Activated CD4-positive, alpha-beta T cell treated with anti-CD3 and anti-CD28 coated beads, Interleukin-2, amount 10 ng/mL, durations not matched to agents 24 days and 14 days (primary cell): ENCODE results near the gene LTBP1. TPM values are rescaled to one million over a fixed set of nuclear protein-coding genes. Genes with fewer than 3 reads are reported as not detected.

ENCODE experiments used
- DNase-seq: peaks from one replicate; pipeline ENCODE4 v3.0.0; 2022
- H3K27ac Mint-ChIP-seq: one replicate; pipeline ENCODE4 v1.8.0; 2022; ENCODE audit warnings: mild to moderate bottlenecking, mixed read lengths
- H3K27me3 Mint-ChIP-seq: one replicate; pipeline ENCODE4 v1.8.0; 2022; ENCODE audit warnings: mixed read lengths
- H3K36me3 Mint-ChIP-seq: one replicate; pipeline ENCODE4 v1.8.0; 2022; ENCODE audit warnings: low read depth, mild to moderate bottlenecking, mixed read lengths
- H3K4me1 Mint-ChIP-seq: one replicate; pipeline ENCODE4 v1.8.0; 2021; ENCODE audit warnings: mixed read lengths
- H3K4me3 Mint-ChIP-seq: one replicate; pipeline ENCODE4 v1.8.0; 2022; ENCODE audit warnings: mild to moderate bottlenecking, moderate library complexity, mixed read lengths
- H3K9me3 Mint-ChIP-seq: one replicate; pipeline ENCODE4 v1.8.0; 2021; ENCODE audit warnings: mixed read lengths
- intact Hi-C: fragments of 100-400 bp; cut with micrococcal nuclease; formaldehyde crosslinking; loops from one replicate; pipeline ENCODE4 v1.15.1; 2023
- total RNA-seq: library from RNA; stranded (reverse); gene quantifications from 2 replicates; pipeline ENCODE4 v1.2.3, GENCODE V29; 2022

The LTBP1 gene
- total RNA-seq, 1 donor from 2014 or later = 0.21 TPM

GRCh38 chr2:33083699-33084387 is 137.1 kb downstream of the LTBP1 start:
- Mint-ChIP-seq H3K27me3 (peaks cover 5% of the 10 kb centered on the region), H3K4me3 (no peak overlapping the region), H3K4me1 (peaks cover 5% of the 10 kb centered on the region), H3K27ac (no peak overlapping the region), H3K36me3 (no peaks in the 10 kb centered on the region), H3K9me3 (no peaks in the 10 kb centered on the region)
- no peak for DNase-seq
- intact Hi-C loops = no loop called here

GRCh38 chr2:33084433-33084832 is 137.7 kb downstream of the LTBP1 start:
- intact Hi-C loops = no loop called here
- Mint-ChIP-seq H3K4me1 (peaks cover 5% of the 10 kb centered on the region), H3K9me3 (no peaks in the 10 kb centered on the region), H3K27ac (no peak overlapping the region), H3K36me3 (no peaks in the 10 kb centered on the region), H3K4me3 (no peak overlapping the region), H3K27me3 (peaks cover 5% of the 10 kb centered on the region)
- DNase-seq = no peak

- H3K27me3 Mint-ChIP-seq = peaks cover 2% of the 10 kb centered on the region
- H3K9me3 Mint-ChIP-seq = no peaks in the 10 kb centered on the region
- no peaks in the 10 kb centered on the region for H3K36me3 Mint-ChIP-seq
- H3K4me1 Mint-ChIP-seq = peaks cover 5% of the 10 kb centered on the region
- no peak overlapping the region for H3K4me3 Mint-ChIP-seq
- intact Hi-C loops = no loop called here
- H3K27ac Mint-ChIP-seq = no peak overlapping the region
- DNase-seq = no peak
Observed at GRCh38 chr2:33085646-33086045, 138.9 kb downstream of the LTBP1 start.

GRCh38 chr2:33086400-33087015 is 139.8 kb downstream of the LTBP1 start:
- DNase-seq = no peak
- intact Hi-C loops = no loop called here
- H3K4me3 Mint-ChIP-seq = no peak overlapping the region
- H3K4me1 Mint-ChIP-seq = peaks cover 5% of the 10 kb centered on the region
- H3K9me3 Mint-ChIP-seq = no peaks in the 10 kb centered on the region
- no peak overlapping the region for H3K27ac Mint-ChIP-seq
- peaks cover 2% of the 10 kb centered on the region for H3K27me3 Mint-ChIP-seq
- H3K36me3 Mint-ChIP-seq = no peaks in the 10 kb centered on the region

- no peak for DNase-seq
- peaks cover 6% of the 10 kb centered on the region for H3K27me3 Mint-ChIP-seq
Observed at GRCh38 chr2:33090553-33091134, 143.9 kb downstream of the LTBP1 start.

GRCh38 chr2:33091541-33092123 is 144.9 kb downstream of the LTBP1 start:
- Mint-ChIP-seq H3K4me1 (no peaks in the 10 kb centered on the region), H3K36me3 (no peaks in the 10 kb centered on the region), H3K4me3 (no peak overlapping the region), H3K27ac (no peak overlapping the region), H3K27me3 (peaks cover 13% of the 10 kb centered on the region), H3K9me3 (no peaks in the 10 kb centered on the region)
- intact Hi-C loops = no loop called here
- DNase-seq = no peak

More at GRCh38 chr2:33090553-33091134, 143.9 kb downstream of the LTBP1 start:
- H3K27ac Mint-ChIP-seq = no peak overlapping the region
- intact Hi-C loops = no loop called here
- H3K9me3 Mint-ChIP-seq = no peaks in the 10 kb centered on the region
- H3K36me3 Mint-ChIP-seq = no peaks in the 10 kb centered on the region
- H3K4me1 Mint-ChIP-seq = no peaks in the 10 kb centered on the region
- no peak overlapping the region for H3K4me3 Mint-ChIP-seq

- Mint-ChIP-seq H3K27me3 (peaks cover 14% of the 10 kb centered on the region), H3K4me1 (no peaks in the 10 kb centered on the region), H3K9me3 (no peaks in the 10 kb centered on the region), H3K27ac (no peak overlapping the region), H3K36me3 (no peaks in the 10 kb centered on the region), H3K4me3 (no peak overlapping the region)
- intact Hi-C loops = no loop called here
- no peak for DNase-seq
Observed at GRCh38 chr2:33093283-33093993, 146.7 kb downstream of the LTBP1 start.

- Mint-ChIP-seq H3K4me3 (no peak overlapping the region), H3K36me3 (no peaks in the 10 kb centered on the region), H3K27me3 (peaks cover 14% of the 10 kb centered on the region), H3K9me3 (no peaks in the 10 kb centered on the region), H3K27ac (no peak overlapping the region), H3K4me1 (no peaks in the 10 kb centered on the region)
- no peak for DNase-seq
- intact Hi-C loops = no loop called here
Observed at GRCh38 chr2:33094303-33094702, 147.6 kb downstream of the LTBP1 start.

- Mint-ChIP-seq H3K9me3 (no peaks in the 10 kb centered on the region), H3K27me3 (peaks cover 18% of the 10 kb centered on the region)
- intact Hi-C loops = no loop called here
Observed at GRCh38 chr2:33099989-33100388, 153.2 kb downstream of the LTBP1 start.

GRCh38 chr2:33100921-33101320 is 154.2 kb downstream of the LTBP1 start:
- no peak for DNase-seq
- Mint-ChIP-seq H3K36me3 (no peaks in the 10 kb centered on the region), H3K4me1 (no peaks in the 10 kb centered on the region), H3K4me3 (no peak overlapping the region), H3K27me3 (peaks cover 13% of the 10 kb centered on the region), H3K9me3 (no peaks in the 10 kb centered on the region), H3K27ac (no peak overlapping the region)
- intact Hi-C loops = no loop called here

More at GRCh38 chr2:33099989-33100388, 153.2 kb downstream of the LTBP1 start:
- H3K27ac Mint-ChIP-seq = no peak overlapping the region
- DNase-seq = no peak
- H3K36me3 Mint-ChIP-seq = no peaks in the 10 kb centered on the region
- H3K4me1 Mint-ChIP-seq = no peaks in the 10 kb centered on the region
- no peak overlapping the region for H3K4me3 Mint-ChIP-seq

GRCh38 chr2:33104052-33104623 is 157.4 kb downstream of the LTBP1 start:
- intact Hi-C loops = no loop called here
- Mint-ChIP-seq H3K27me3 (peaks cover 10% of the 10 kb centered on the region), H3K4me1 (no peaks in the 10 kb centered on the region), H3K36me3 (no peaks in the 10 kb centered on the region), H3K9me3 (no peaks in the 10 kb centered on the region), H3K27ac (no peak overlapping the region), H3K4me3 (no peak overlapping the region)
- DNase-seq = no peak

GRCh38 chr2:33104726-33105125 is 158.0 kb downstream of the LTBP1 start:
- H3K27ac Mint-ChIP-seq = no peak overlapping the region
- H3K9me3 Mint-ChIP-seq = no peaks in the 10 kb centered on the region
- intact Hi-C loops = no loop called here
- no peaks in the 10 kb centered on the region for H3K4me1 Mint-ChIP-seq
- no peak for DNase-seq
- no peaks in the 10 kb centered on the region for H3K36me3 Mint-ChIP-seq
- H3K27me3 Mint-ChIP-seq = peaks cover 9% of the 10 kb centered on the region
- no peak overlapping the region for H3K4me3 Mint-ChIP-seq

GRCh38 chr2:33106115-33106514 is 159.4 kb downstream of the LTBP1 start:
- Mint-ChIP-seq H3K4me3 (no peak overlapping the region), H3K27ac (no peak overlapping the region), H3K9me3 (no peaks in the 10 kb centered on the region), H3K4me1 (no peaks in the 10 kb centered on the region), H3K27me3 (peaks cover 6% of the 10 kb centered on the region), H3K36me3 (no peaks in the 10 kb centered on the region)
- intact Hi-C loops = no loop called here
- DNase-seq = no peak
